ENCODE results near the gene ATP8A2. TPM values are rescaled to one million over a fixed set of nuclear protein-coding genes. Genes with fewer than 3 reads are reported as not detected.

ATP8A2 gene
- total and polyA plus RNA-seq, 2 of the 8 experiments (the other 6 are each of a cell fraction or from before 2014, with no cell fraction given): 2.4 to 8.3 TPM

GRCh38 chr13:25683662-25684370 is 312.0 kb downstream of the ATP8A2 start (continued):
- no peak for TF ChIP-seq EGR1 (IDR thresholded peaks at IDR 0.05; ENCODE audit: borderline replicate concordance, low read depth, low read length)

All from H1 (cell line).